T-helper 22 cell (primary cell): ENCODE data around the gene SLC40A1.

ENCODE experiments used
- DNase-seq: peaks from one replicate; pipeline ENCODE4 v3.0.0-alpha.2; 2020; ENCODE audit warnings: low read depth

Gene SLC40A1

GRCh38 chr2:189512879-189513278 is 67.7 kb downstream of the SLC40A1 start:
- DNase-seq = no peak

- DNase-seq = no peak
Measured at GRCh38 chr2:189511960-189512319, 68.6 kb downstream of the SLC40A1 start.

GRCh38 chr2:189511210-189511959 is 69.2 kb downstream of the SLC40A1 start:
- DNase-seq = no peak
